Left colon (tissue), 2 donors: ENCODE measurements around the gene ZNF181. TPM values are rescaled to one million over a fixed set of nuclear protein-coding genes. Genes with fewer than 3 reads are reported as not detected.

Source experiments
- total RNA-seq, 2 donors: library from RNA; stranded (reverse); fragmentation: NEBNext Ultra II Directional; extraction: Animal tissue kit (Norgen Biotek cat#: 25700); gene quantifications; one replicate each; pipeline ENCODE4 v1.2.1, GENCODE V29; 2021
- donor health status: DM: no; HTN: no; CAD: no.
- donor health status: DM: yes; HTN: yes; CAD: no.

ZNF181 gene
- total RNA-seq, 2 donors from 2014 or later = 8.4 to 10.1 TPM

Other genes starting within 250 kb of the ZNF181 start
- under 1 TPM; 0.59 to 0.61 TPM for gene SCGB2B2, start 57.1 kb upstream of the ZNF181 start, total RNA-seq
- 10 to 100 TPM; 14.6 to 15.4 TPM for gene ZNF302, start 56.6 kb upstream of the ZNF181 start, total RNA-seq
- 1 to 10 TPM; 3.6 to 3.8 TPM for gene ZNF599, start 39.0 kb downstream of the ZNF181 start, total RNA-seq
- gene ZNF30, start 192.7 kb downstream of the ZNF181 start, total RNA-seq = 1 to 10 TPM; 2.2 to 2.7 TPM
- 1 to 10 TPM; 5.8 to 6.4 TPM for gene ZNF792, start 230.0 kb downstream of the ZNF181 start, total RNA-seq